Keratinocyte (primary cell): Measurements from ENCODE around the gene PLEKHN1. TPM values are rescaled to one million over a fixed set of nuclear protein-coding genes. Genes with fewer than 3 reads are reported as not detected.

Experiments
- DNase-seq: peaks from one replicate; pipeline ENCODE4 v3.0.0-alpha.2; 2011; ENCODE audit warnings: low read depth, missing footprints, low spot score
- FAIRE-seq: peaks from 2 replicates; lab custom pipeline; 2011; peaks lifted over from hg19 to GRCh38; lab: Jason Lieb, UNC
- H2AFZ ChIP-seq: 2 replicates; pipeline ENCODE4 v1.6.0; 2012; ENCODE audit warnings: low read length, control low read depth, inconsistent platforms; ENCODE audit not compliant: control insufficient read depth
- H3K27ac ChIP-seq: 2 replicates; pipeline ENCODE4 v1.5.1; 2011; ENCODE audit warnings: low read length; ENCODE audit not compliant: control insufficient read depth, insufficient read depth
- H3K27me3 ChIP-seq: 3 replicates; pipeline ENCODE4 v1.6.0; 2011; ENCODE audit warnings: low read length; ENCODE audit not compliant: control insufficient read depth, insufficient read depth; ENCODE audit errors: extremely low read depth
- H3K36me3 ChIP-seq, 2 experiments: 2 replicates in 1 of 2; 3 replicates in 1 of 2; pipeline ENCODE4 v1.5.1; 2011; ENCODE audit warnings: low read length in 2 of 2, mild to moderate bottlenecking in 1 of 2; ENCODE audit not compliant: control insufficient read depth in 2 of 2, insufficient read depth in 2 of 2; ENCODE audit errors: extremely low read depth in 1 of 2
- H3K4me1 ChIP-seq: 3 replicates; pipeline ENCODE4 v1.5.1; 2011; ENCODE audit warnings: low read length; ENCODE audit not compliant: control insufficient read depth, insufficient read depth; ENCODE audit errors: extremely low read depth
- H3K4me2 ChIP-seq: 3 replicates; pipeline ENCODE4 v1.6.0; 2011; ENCODE audit warnings: low read depth, low read length; ENCODE audit not compliant: control insufficient read depth, insufficient read depth; ENCODE audit errors: extremely low read depth
- H3K4me3 ChIP-seq, 3 experiments: fragments of 200-600 bp in 1 of 3; sonication (generic) in 1 of 3; 2 replicates in 2 of 3; 3 replicates in 1 of 3; pipeline ENCODE4 v1.5.1; 2011 to 2016; ENCODE audit warnings: low read length in 3 of 3, mild to moderate bottlenecking in 3 of 3, control low read depth in 2 of 3, inconsistent platforms in 1 of 3, low read depth in 1 of 3, mixed read lengths in 1 of 3, mixed run types in 1 of 3, moderate library complexity in 1 of 3; ENCODE audit not compliant: control insufficient read depth in 2 of 3, insufficient read depth in 2 of 3; ENCODE audit errors: extremely low read depth in 1 of 3
- H3K79me2 ChIP-seq: 2 replicates; pipeline ENCODE4 v1.6.0; 2012; ENCODE audit warnings: low read length; ENCODE audit not compliant: control insufficient read depth, insufficient read depth
- H3K9ac ChIP-seq: 3 replicates; pipeline ENCODE4 v1.6.0; 2011; ENCODE audit warnings: low read length; ENCODE audit not compliant: control insufficient read depth, insufficient read depth; ENCODE audit errors: extremely low read depth
- H3K9me1 ChIP-seq: 3 replicates; pipeline ENCODE4 v1.6.0; 2011; ENCODE audit warnings: low read length; ENCODE audit not compliant: control insufficient read depth, insufficient read depth; ENCODE audit errors: extremely low read depth
- H3K9me3 ChIP-seq: 2 replicates; pipeline ENCODE4 v1.5.1; 2012; ENCODE audit warnings: low read depth, low read length; ENCODE audit not compliant: control insufficient read depth
- H4K20me1 ChIP-seq: 3 replicates; pipeline ENCODE4 v1.6.0; 2011; ENCODE audit warnings: low read length; ENCODE audit not compliant: control insufficient read depth, insufficient read depth; ENCODE audit errors: extremely low read depth
- CTCF ChIP-seq, 3 experiments: IDR thresholded peaks in 1 of 3; conservative IDR thresholded peaks in 1 of 3; optimal IDR thresholded peaks in 1 of 3; 2 replicates in 2 of 3; 3 replicates in 1 of 3; pipeline versions ENCODE3 to v1.5.1; 2011; ENCODE audit warnings: low read length in 3 of 3, mild to moderate bottlenecking in 3 of 3, moderate library complexity in 2 of 3, control low read depth in 1 of 3, inconsistent platforms in 1 of 3; ENCODE audit not compliant: insufficient read depth in 2 of 3; ENCODE audit errors: extremely low read depth in 1 of 3
- EZH2 ChIP-seq: IDR thresholded peaks from one replicate; pipeline ENCODE4 v1.6.1; 2012; ENCODE audit warnings: inconsistent platforms, mild to moderate bottlenecking, low read length, moderate library complexity
- dilution Hi-C: fragments of 300-500 bp; cut with MboI; formaldehyde crosslinking; loops from one replicate; pipeline ENCODE4 v1.7.0; 2020; ENCODE audit warnings: low sequenced_read_pairs; ENCODE audit not compliant: extremely low pct_ligation_motif_present
- polyA plus RNA-seq, 5 experiments: library from polyadenylated mRNA; depleted of rRNA in 3 of 5; stranded (reverse) in 3 of 5; stranded (forward) in 1 of 5; unstranded in 1 of 5; fragments of >200 nt; gene quantifications; 1 replicate in 1 of 5; 2 replicates in 3 of 5; 3 replicates in 1 of 5; pipeline versions ENCODE4 v1.2.1 to v1.2.3, GENCODE V29; 2011 to 2012; ENCODE audit warnings: missing spikeins in 2 of 5, low read depth in 1 of 5, low replicate concordance in 1 of 5

Gene PLEKHN1
- polyA plus RNA-seq, 1 donor (not counting 4 experiments of a cell fraction or from before 2014, with no cell fraction given): 2.5 TPM

GRCh38 chr1:1020415-1021009 is 54.2 kb downstream of the PLEKHN1 start:
- Histone ChIP-seq H3K27ac (peak overlapping the region; percentile 87), H3K9me3 (no peaks in the 10 kb centered on the region), H3K9ac (peak overlapping the region; percentile 86), H4K20me1 (no peaks in the 10 kb centered on the region), H2AFZ (no peak overlapping the region), H3K4me2 (peak overlapping the region; percentile 94), H3K9me1 (no peaks in the 10 kb centered on the region), H3K4me1 (peaks cover 41% of the 10 kb centered on the region), H3K27me3 (no peaks in the 10 kb centered on the region), H3K36me3 (peaks cover 13 to 14% of the 10 kb centered on the region in 2 experiments), H3K79me2 (peaks cover 45% of the 10 kb centered on the region), H3K4me3 (peak overlapping the region; percentile 81 to 89 (median 86))
- TF ChIP-seq EZH2: no peak
- no peak for TF ChIP-seq CTCF (optimal IDR thresholded peaks at IDR 0.05 in 1 of 3, IDR thresholded peaks at IDR 0.05 in 1 of 3, conservative IDR thresholded peaks at IDR 0.05 in 1 of 3; ENCODE audit: extremely low read depth in 1 of 3, insufficient read depth in 2 of 3, low read length in 3 of 3)
- FAIRE-seq (no peak), DNase-seq (no peak)
- dilution Hi-C loops: no loop called here

- Histone ChIP-seq H3K9me1 (no peaks in the 10 kb centered on the region), H3K4me3 (peak overlapping the region; percentile 81 to 89 (median 86)), H4K20me1 (no peaks in the 10 kb centered on the region), H3K4me1 (peaks cover 49% of the 10 kb centered on the region), H3K79me2 (peaks cover 49% of the 10 kb centered on the region), H2AFZ (no peak overlapping the region), H3K36me3 (peaks cover 18 to 20% of the 10 kb centered on the region in 2 experiments), H3K9ac (peak overlapping the region; percentile 86), H3K9me3 (no peaks in the 10 kb centered on the region), H3K27me3 (no peaks in the 10 kb centered on the region), H3K27ac (peak overlapping the region; percentile 87), H3K4me2 (peak overlapping the region; percentile 94)
- no peak for DNase-seq
- TF ChIP-seq EZH2: no peak
- no peak for TF ChIP-seq CTCF (optimal IDR thresholded peaks at IDR 0.05 in 1 of 3, IDR thresholded peaks at IDR 0.05 in 1 of 3, conservative IDR thresholded peaks at IDR 0.05 in 1 of 3; ENCODE audit: extremely low read depth in 1 of 3, insufficient read depth in 2 of 3, low read length in 3 of 3)
- FAIRE-seq: no peak
- dilution Hi-C loops: no loop called here
Measured at GRCh38 chr1:1021010-1021919, 55.0 kb downstream of the PLEKHN1 start.
